Ovary (tissue), 3 donors: ENCODE measurements around the gene MRTFA.

Source experiments
- CTCF ChIP-seq, 3 donors: fragments of 450-650 bp in 2 of 3; fragments of 200-600 bp in 1 of 3; IDR thresholded peaks; one replicate each; pipeline versions ENCODE4 v1.5.1 to v1.8.0; 2016 to 2022; ENCODE audit warnings: antibody characterized with exemption in 3 of 3, mild to moderate bottlenecking in 1 of 3
- EP300 ChIP-seq: sonication (generic); formaldehyde crosslinking; IDR thresholded peaks from one replicate; pipeline ENCODE4 v1.6.1; 2017; ENCODE audit warnings: antibody characterized with exemption
- POLR2A ChIP-seq: fragments of 450-650 bp; IDR thresholded peaks from one replicate; pipeline ENCODE4 v1.6.1; 2017; ENCODE audit warnings: antibody characterized with exemption, mild to moderate bottlenecking, moderate library complexity
- donor health status: DM: no; HTN: no; CAD: no.

GRCh38 chr22:40635940-40636379, 559 bp downstream of the MRTFA start:
- TF ChIP-seq CTCF (IDR thresholded peaks at IDR 0.05) (no peak), POLR2A (no peak), EP300 (no peak)
